COLO829 (cell line): ENCODE data around the gene TBC1D3D.
"Not testable (repeated sequence)": the region's sequence is repeated elsewhere in the genome, so short reads cannot be mapped to it uniquely, and the experiment has no call there.

Experiments used
- DNase-seq: peaks from one replicate; pipeline ENCODE4 v3.0.0; 2012; ENCODE audit warnings: low spot score

Gene TBC1D3D

GRCh38 chr17:38003676-38004075, at the start of gene TBC1D3D:
Gene TBC1D3D (plus strand): TSS chr17:38003976. CDS start chr17:38005561, 1,585 bp downstream.
- DNase-seq = not testable (repeated sequence)

DNA sequence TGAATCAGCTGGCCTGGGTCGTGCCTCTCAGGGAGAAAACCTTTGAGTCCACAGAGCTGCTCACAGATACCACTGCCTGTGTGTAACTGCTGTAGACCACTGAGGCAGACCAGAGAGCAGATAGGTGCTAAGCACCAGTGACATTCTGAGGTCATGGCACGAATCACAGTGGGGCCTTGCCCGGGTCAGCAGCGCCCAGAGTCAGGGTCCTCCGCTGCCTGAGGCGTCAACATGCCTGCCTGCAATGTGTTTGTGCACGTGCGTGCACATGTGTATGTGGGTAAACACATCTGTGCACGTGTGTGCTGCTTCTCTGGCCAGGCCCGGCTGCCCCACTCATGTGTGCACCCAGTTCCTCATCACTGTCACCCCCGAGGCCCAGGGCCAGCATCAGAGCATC, 14.8 kb upstream of the TBC1D3D start, which contains the start of gene TBC1D3L:
Gene TBC1D3L (minus strand): TSS at position 101 of the 400 bp plus-strand sequence. CDS start 1,540 bp downstream, outside the sequence.
- not testable (repeated sequence) for DNase-seq
